GM15510 (cell line): ENCODE data around the gene NHEJ1.

ENCODE experiments used
- POLR2A ChIP-seq: IDR thresholded peaks from 3 replicates; pipeline ENCODE4 v1.6.1; 2011; ENCODE audit warnings: borderline replicate concordance; ENCODE audit not compliant: insufficient read length; ENCODE audit errors: extremely low read depth

Gene NHEJ1

GRCh38 chr2:219175486-219175885 is 14.9 kb upstream of the NHEJ1 start:
- TF ChIP-seq POLR2A, result no peak

GRCh38 chr2:219174801-219175200 is 14.2 kb upstream of the NHEJ1 start:
- TF ChIP-seq POLR2A, result no peak

GRCh38 chr2:219174146-219174545 is 13.5 kb upstream of the NHEJ1 start:
- no peak for TF ChIP-seq POLR2A

GRCh38 chr2:219173176-219173575 is 12.6 kb upstream of the NHEJ1 start:
- no peak for TF ChIP-seq POLR2A

GRCh38 chr2:219172231-219173154 is 11.9 kb upstream of the NHEJ1 start:
- no peak for TF ChIP-seq POLR2A

- no peak for TF ChIP-seq POLR2A
These were observed 10.6 kb upstream of the NHEJ1 start for GRCh38 chr2:219171231-219171651.

- TF ChIP-seq POLR2A, result no peak
These were observed 9.5 kb upstream of the NHEJ1 start, which contains the start of gene SLC23A3 for GRCh38 chr2:219169930-219170654. SLC23A3 (minus strand) TSS chr2:219170029; CDS start chr2:219169984, 45 bp downstream.

- TF ChIP-seq POLR2A, result no peak
These were observed 8.3 kb upstream of the NHEJ1 start for GRCh38 chr2:219168932-219169331.

GRCh38 chr2:219168526-219168925 is 7.9 kb upstream of the NHEJ1 start:
- TF ChIP-seq POLR2A, result no peak

GRCh38 chr2:219167997-219168396 is 7.4 kb upstream of the NHEJ1 start:
- TF ChIP-seq POLR2A, result no peak

GRCh38 chr2:219165058-219165911 is 4.7 kb upstream of the NHEJ1 start:
- no peak for TF ChIP-seq POLR2A

GRCh38 chr2:219163156-219163555 is 2.5 kb upstream of the NHEJ1 start:
- no peak for TF ChIP-seq POLR2A

GRCh38 chr2:219161097-219161496 is 482 bp upstream of the NHEJ1 start:
- no peak for TF ChIP-seq POLR2A

GRCh38 chr2:219159771-219160185 is 837 bp downstream of the NHEJ1 start:
- no peak for TF ChIP-seq POLR2A

- TF ChIP-seq POLR2A, result no peak
These were observed 2.0 kb downstream of the NHEJ1 start for GRCh38 chr2:219158586-219158985.
